Measurements from ENCODE around the gene STK40. TPM values are rescaled to one million over a fixed set of nuclear protein-coding genes. Genes with fewer than 3 reads are reported as not detected.

Gene STK40
- total and polyA plus RNA-seq, 2 experiments from 2014 or later, result 8.1 to 20.2 TPM

DNA sequence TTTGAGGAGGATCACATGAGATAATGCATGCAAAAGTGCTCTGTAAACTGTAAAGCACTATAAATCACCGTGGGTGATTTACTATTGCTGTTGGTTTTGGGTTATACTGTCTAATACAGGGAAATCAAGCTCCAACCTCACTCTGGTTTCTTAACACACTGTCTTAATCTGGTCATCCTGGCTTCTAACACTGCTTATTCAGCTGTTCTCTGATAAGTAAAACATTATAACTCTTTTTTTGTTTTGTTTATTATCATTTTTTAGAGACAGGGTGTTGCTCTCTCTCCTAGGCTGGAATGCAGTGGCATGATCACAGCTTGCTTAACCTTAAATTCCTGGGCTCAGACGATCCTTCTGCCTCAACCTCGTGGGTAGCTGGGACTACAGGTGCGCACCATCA, 33.8 kb upstream of the STK40 start:
- Histone ChIP-seq H3F3A (replicated peaks; ENCODE audit: low read depth) (no peaks in the 10 kb centered on the region), H3K79me2 (replicated peaks; ENCODE audit: insufficient read depth) (no peaks in the 10 kb centered on the region), H3K4me1 (ENCODE audit: insufficient read depth) (no peaks in the 10 kb centered on the region), H3K4me2 (no peak overlapping the region), H3K27ac (ENCODE audit: low read depth) (no peak overlapping the region), H3K4me3 (no peak overlapping the region), H3K36me3 (ENCODE audit: insufficient read depth) (no peaks in the 10 kb centered on the region), H3K27me3 (ENCODE audit: insufficient read depth) (no peaks in the 10 kb centered on the region), H2AFZ (no peak overlapping the region), H3K9me2 (ENCODE audit: insufficient read depth) (no peaks in the 10 kb centered on the region), H4K20me1 (replicated peaks; ENCODE audit: insufficient read depth) (no peaks in the 10 kb centered on the region)
- Mint-ChIP-seq H3K4me1 (peaks cover 11% of the 10 kb centered on the region), H3K27me3 (ENCODE audit: insufficient read depth, low read depth, poor library complexity) (peaks cover 5% of the 10 kb centered on the region), H3K36me3 (ENCODE audit: low read depth) (no peaks in the 10 kb centered on the region), H3K9me3 (no peaks in the 10 kb centered on the region), H3K27ac (no peak overlapping the region), H3K4me3 (no peak overlapping the region)
- ATAC-seq (no peak), DNase-seq (ENCODE audit: low spot score) (no peak)
- no peak for TF ChIP-seq CTCF (conservative IDR thresholded peaks at IDR 0.05; ENCODE audit: low read depth in 2 of 2)
- TF ChIP-seq STAT1 (IDR thresholded peaks at IDR 0.05; ENCODE audit: unreplicated experiment), result no peak
- no peak for TF ChIP-seq ZNF114 (CRISPR knock-in tag; IDR thresholded peaks at IDR 0.05)
- no peak for TF ChIP-seq JUNB (IDR thresholded peaks at IDR 0.05; ENCODE audit: unreplicated experiment)
- TF ChIP-seq, protein P1, sequence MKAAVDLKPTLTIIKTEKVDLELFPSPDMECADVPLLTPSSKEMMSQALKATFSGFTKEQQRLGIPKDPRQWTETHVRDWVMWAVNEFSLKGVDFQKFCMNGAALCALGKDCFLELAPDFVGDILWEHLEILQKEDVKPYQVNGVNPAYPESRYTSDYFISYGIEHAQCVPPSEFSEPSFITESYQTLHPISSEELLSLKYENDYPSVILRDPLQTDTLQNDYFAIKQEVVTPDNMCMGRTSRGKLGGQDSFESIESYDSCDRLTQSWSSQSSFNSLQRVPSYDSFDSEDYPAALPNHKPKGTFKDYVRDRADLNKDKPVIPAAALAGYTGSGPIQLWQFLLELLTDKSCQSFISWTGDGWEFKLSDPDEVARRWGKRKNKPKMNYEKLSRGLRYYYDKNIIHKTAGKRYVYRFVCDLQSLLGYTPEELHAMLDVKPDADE (IDR thresholded peaks at IDR 0.05), result no peak
- no peak for TF ChIP-seq POLR2AphosphoS5 (IDR thresholded peaks at IDR 0.05; ENCODE audit: low read depth)
- TF ChIP-seq NANOG (IDR thresholded peaks at IDR 0.05; ENCODE audit: borderline replicate concordance), result no peak
- no peak for TF ChIP-seq CREB1 (CRISPR knock-in tag; IDR thresholded peaks at IDR 0.05; ENCODE audit: low read depth)
- TF ChIP-seq EZH2phosphoT487 (IDR thresholded peaks at IDR 0.05; ENCODE audit: unreplicated experiment), result no peak
- no peak for TF ChIP-seq ZNF331 (CRISPR knock-in tag; IDR thresholded peaks at IDR 0.05; ENCODE audit: low read depth)
- no peak for TF ChIP-seq ZNF462 (CRISPR knock-in tag; IDR thresholded peaks at IDR 0.05)
- TF ChIP-seq, protein P2, sequence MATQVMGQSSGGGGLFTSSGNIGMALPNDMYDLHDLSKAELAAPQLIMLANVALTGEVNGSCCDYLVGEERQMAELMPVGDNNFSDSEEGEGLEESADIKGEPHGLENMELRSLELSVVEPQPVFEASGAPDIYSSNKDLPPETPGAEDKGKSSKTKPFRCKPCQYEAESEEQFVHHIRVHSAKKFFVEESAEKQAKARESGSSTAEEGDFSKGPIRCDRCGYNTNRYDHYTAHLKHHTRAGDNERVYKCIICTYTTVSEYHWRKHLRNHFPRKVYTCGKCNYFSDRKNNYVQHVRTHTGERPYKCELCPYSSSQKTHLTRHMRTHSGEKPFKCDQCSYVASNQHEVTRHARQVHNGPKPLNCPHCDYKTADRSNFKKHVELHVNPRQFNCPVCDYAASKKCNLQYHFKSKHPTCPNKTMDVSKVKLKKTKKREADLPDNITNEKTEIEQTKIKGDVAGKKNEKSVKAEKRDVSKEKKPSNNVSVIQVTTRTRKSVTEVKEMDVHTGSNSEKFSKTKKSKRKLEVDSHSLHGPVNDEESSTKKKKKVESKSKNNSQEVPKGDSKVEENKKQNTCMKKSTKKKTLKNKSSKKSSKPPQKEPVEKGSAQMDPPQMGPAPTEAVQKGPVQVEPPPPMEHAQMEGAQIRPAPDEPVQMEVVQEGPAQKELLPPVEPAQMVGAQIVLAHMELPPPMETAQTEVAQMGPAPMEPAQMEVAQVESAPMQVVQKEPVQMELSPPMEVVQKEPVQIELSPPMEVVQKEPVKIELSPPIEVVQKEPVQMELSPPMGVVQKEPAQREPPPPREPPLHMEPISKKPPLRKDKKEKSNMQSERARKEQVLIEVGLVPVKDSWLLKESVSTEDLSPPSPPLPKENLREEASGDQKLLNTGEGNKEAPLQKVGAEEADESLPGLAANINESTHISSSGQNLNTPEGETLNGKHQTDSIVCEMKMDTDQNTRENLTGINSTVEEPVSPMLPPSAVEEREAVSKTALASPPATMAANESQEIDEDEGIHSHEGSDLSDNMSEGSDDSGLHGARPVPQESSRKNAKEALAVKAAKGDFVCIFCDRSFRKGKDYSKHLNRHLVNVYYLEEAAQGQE (IDR thresholded peaks at IDR 0.05; ENCODE audit: unreplicated experiment), result no peak
- TF ChIP-seq EZH2 (IDR thresholded peaks at IDR 0.05; ENCODE audit: low read depth, unreplicated experiment), result no peak
